Cardiac fibroblast (primary cell): Measurements from ENCODE around the gene UQCRC1.

Experiments
- DNase-seq, 2 donors: peaks; one replicate each; pipeline versions ENCODE4 v3.0.0 to v3.0.0-alpha.2; 2010; ENCODE audit warnings: low read depth in 2 of 2
- H3K4me3 ChIP-seq, 2 donors: replicated peaks in 1 of 2; 1 replicate in 1 of 2; 2 replicates in 1 of 2; pipeline ENCODE4 v1.5.1; 2011; ENCODE audit warnings: low read depth in 2 of 2, low read length in 2 of 2, mild to moderate bottlenecking in 2 of 2, moderate library complexity in 1 of 2
- TF ChIP-seq, protein P1 (sequence below): IDR thresholded peaks from one replicate; pipeline ENCODE4 v1.5.1; 2011; ENCODE audit warnings: low read depth, mild to moderate bottlenecking, low read length, inconsistent platforms

The UQCRC1 gene

DNA sequence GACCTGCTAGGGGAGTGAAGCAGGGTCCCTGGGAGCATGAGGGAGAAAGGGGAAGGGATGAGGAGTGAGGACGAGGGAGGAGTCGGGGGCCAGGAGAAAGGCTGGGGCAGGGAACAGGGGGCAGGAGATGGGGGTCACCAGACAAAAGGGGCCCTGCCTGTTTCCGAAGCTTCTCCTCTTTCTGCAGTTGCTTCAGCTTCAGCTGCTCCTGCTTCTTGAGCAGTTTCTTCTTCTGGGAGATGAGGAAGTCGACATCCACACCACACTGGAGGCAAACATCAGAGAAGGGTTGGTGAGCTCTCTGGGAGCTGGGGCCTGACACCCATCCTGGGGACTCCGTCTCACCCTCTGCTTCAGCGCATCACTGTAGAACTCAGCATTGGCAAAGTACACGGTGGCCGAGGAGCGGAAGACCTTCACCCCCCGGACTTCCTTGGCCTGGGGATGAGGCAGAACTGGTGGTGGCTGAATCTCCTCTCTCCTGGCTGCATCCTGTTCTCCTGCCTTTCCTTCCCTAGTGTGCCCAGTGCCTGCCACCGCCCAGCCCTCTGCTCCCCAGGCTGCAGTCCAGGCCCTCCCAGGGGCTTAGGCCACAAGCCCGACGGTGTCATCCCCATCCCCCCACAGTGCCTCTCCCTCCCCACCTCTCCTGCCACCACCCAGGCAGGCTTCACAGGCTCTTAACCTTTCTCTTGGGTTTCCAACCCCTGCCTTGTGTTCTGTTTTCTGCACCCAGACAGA, 19.0 kb upstream of the UQCRC1 start:
- H3K4me3 ChIP-seq: no peak overlapping the region
- no peak for DNase-seq
- TF ChIP-seq, protein P1, sequence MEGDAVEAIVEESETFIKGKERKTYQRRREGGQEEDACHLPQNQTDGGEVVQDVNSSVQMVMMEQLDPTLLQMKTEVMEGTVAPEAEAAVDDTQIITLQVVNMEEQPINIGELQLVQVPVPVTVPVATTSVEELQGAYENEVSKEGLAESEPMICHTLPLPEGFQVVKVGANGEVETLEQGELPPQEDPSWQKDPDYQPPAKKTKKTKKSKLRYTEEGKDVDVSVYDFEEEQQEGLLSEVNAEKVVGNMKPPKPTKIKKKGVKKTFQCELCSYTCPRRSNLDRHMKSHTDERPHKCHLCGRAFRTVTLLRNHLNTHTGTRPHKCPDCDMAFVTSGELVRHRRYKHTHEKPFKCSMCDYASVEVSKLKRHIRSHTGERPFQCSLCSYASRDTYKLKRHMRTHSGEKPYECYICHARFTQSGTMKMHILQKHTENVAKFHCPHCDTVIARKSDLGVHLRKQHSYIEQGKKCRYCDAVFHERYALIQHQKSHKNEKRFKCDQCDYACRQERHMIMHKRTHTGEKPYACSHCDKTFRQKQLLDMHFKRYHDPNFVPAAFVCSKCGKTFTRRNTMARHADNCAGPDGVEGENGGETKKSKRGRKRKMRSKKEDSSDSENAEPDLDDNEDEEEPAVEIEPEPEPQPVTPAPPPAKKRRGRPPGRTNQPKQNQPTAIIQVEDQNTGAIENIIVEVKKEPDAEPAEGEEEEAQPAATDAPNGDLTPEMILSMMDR: no peak

DNA sequence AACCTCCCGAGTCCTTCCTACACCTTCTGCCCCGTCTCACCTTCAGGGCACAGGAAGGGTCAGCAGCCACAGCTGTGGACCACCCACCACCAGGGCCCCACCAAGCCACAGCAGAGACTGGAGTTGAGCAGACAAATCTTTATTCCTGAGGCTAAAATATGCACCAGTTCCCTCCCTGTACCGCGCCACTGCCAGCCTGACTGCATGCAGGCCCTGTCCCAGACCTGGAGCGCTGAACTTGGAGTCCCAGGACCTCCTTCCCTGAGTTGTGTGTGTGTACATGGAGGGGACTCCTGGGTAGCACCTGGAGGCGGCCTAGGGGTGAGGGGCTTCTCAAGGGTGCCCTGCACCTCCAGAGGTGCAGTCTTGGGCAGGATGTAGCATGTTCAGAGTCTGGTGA, 16.2 kb upstream of the UQCRC1 start:
- TF ChIP-seq, protein P1: no peak
- H3K4me3 ChIP-seq: no peak overlapping the region
- no peak for DNase-seq

GRCh38 chr3:48624767-48625166, 15.3 kb upstream of the UQCRC1 start:
- DNase-seq: no peak
- H3K4me3 ChIP-seq: no peak overlapping the region
- TF ChIP-seq, protein P1: no peak

DNA sequence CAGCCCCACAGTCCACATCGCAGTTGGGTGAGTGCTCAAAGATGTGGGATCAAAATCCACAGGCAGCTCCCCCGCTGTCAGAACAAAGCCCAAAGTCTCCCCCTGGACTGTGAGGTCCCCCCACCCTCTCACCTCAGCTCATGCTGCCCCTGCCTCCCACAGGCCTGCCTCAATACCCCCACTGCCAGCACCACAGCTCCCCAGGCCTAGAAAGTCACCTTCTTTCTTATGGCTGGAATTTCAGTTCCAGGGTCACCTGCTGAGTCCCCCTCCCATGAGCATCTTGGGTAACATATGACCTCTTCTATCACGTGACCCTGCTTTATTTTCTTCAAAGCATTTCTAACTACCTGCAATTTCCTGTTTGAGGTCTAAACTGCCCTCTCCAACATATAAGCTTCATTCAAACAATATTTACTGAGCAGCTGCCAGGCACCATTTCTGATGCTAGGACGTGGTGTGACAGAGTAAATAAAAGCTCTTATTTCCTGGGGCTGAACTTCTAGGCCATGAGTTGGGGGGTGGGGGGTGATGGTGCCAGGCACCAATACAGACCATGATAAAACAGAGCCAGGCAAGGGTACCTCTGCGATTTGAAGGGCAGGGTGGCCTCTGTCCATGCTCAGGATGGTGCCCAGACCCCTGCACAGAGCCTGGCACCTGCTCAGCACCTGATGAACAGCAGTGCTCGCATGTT, 14.6 kb upstream of the UQCRC1 start:
- no peak for DNase-seq
- H3K4me3 ChIP-seq: no peak overlapping the region
- TF ChIP-seq, protein P1: no peak

GRCh38 chr3:48621461-48621869, 12.0 kb upstream of the UQCRC1 start, which contains the start of gene TMEM89:
Gene TMEM89 (minus strand): TSS chr3:48621769. CDS start chr3:48621756, 13 bp downstream.
- no peak for DNase-seq
- TF ChIP-seq, protein P1: no peak
- no peak within 1 kb of the TSS for H3K4me3 ChIP-seq

GRCh38 chr3:48619541-48620524, 10.4 kb upstream of the UQCRC1 start:
- TF ChIP-seq, protein P1: no peak
- no peak for DNase-seq
- H3K4me3 ChIP-seq: no peak overlapping the region
